Bronchial epithelial cell (primary cell): ENCODE data around the gene ESR1. TPM values are rescaled to one million over a fixed set of nuclear protein-coding genes. Genes with fewer than 3 reads are reported as not detected.
A peak's percentile ranks its signal among the peaks of the same experiment; 100 is the strongest.

Source experiments
- DNase-seq: peaks from one replicate; pipeline ENCODE4 v3.0.0-alpha.2; 2010; ENCODE audit warnings: low read depth
- FAIRE-seq: peaks from 2 replicates; lab custom pipeline; 2011; peaks lifted over from hg19 to GRCh38; lab: Jason Lieb, UNC
- H3K27me3 ChIP-seq: 2 replicates; pipeline ENCODE4 v1.5.1; 2011; ENCODE audit warnings: low read length; ENCODE audit not compliant: control insufficient read depth, insufficient read depth
- H3K36me3 ChIP-seq: 2 replicates; pipeline ENCODE4 v1.5.1; 2011; ENCODE audit warnings: low read length; ENCODE audit not compliant: control insufficient read depth, insufficient read depth
- H3K4me3 ChIP-seq: 2 replicates; pipeline ENCODE4 v1.5.1; 2011; ENCODE audit warnings: mild to moderate bottlenecking, low read depth, low read length, control low read depth
- CTCF ChIP-seq: IDR thresholded peaks from 2 replicates; pipeline ENCODE4 v1.5.1; 2011; ENCODE audit warnings: mild to moderate bottlenecking, moderate library complexity, low read length, control low read depth, inconsistent platforms; ENCODE audit not compliant: insufficient read depth, severe bottlenecking
- total RNA-seq: library from RNA; depleted of rRNA; stranded (reverse); fragments of >200 nt; gene quantifications from 2 replicates; pipeline ENCODE4 v1.2.1, GENCODE V29; 2014

The ESR1 gene
- total RNA-seq, 1 donor from 2014 or later: under 0.01 TPM

- FAIRE-seq (no peak), DNase-seq (peak; percentile 93)
- Histone ChIP-seq H3K27me3 (no peaks in the 10 kb centered on the region), H3K36me3 (no peaks in the 10 kb centered on the region), H3K4me3 (peak overlapping the region; percentile 19)
- peak; percentile 64 for TF ChIP-seq CTCF
These were observed 43.4 kb upstream of the ESR1 start for GRCh38 chr6:151763938-151764680.

DNA sequence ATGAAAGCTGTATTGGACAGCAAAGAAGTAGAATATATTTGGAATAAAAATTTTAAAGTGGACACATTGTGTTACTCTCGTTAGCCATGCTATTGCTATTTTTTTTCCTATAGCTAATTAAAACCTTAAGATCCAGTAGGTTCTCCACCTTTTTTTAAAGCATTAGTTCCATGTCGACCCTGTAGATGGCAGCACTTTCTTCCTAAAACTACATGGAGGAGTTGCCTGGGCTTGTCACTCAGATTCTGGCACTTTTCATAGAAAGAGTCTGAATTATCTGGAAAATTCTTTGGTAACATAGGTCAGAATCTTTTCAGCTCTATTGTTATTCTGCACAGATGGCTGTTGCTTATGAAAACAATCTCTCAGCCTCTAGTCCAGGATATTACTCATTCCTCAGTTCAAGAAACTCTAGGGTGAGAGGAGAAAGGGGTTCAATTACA, 42.0 kb upstream of the ESR1 start:
- peak; percentile 51 for TF ChIP-seq CTCF
- no peak overlapping the region for H3K4me3 ChIP-seq
- FAIRE-seq (no peak), DNase-seq (peak; percentile 91)
- no peaks in the 10 kb centered on the region for H3K27me3 ChIP-seq
- H3K36me3 ChIP-seq: no peaks in the 10 kb centered on the region

- no peak for TF ChIP-seq CTCF
- Histone ChIP-seq H3K27me3 (no peaks in the 10 kb centered on the region), H3K36me3 (no peaks in the 10 kb centered on the region), H3K4me3 (no peak overlapping the region)
- DNase-seq: no peak
- no peak for FAIRE-seq
These were observed 35.0 kb upstream of the ESR1 start for GRCh38 chr6:151772446-151772845.

- DNase-seq (peak; percentile 10), FAIRE-seq (no peak)
- no peaks in the 10 kb centered on the region for H3K27me3 ChIP-seq
- H3K36me3 ChIP-seq: no peaks in the 10 kb centered on the region
- no peak overlapping the region for H3K4me3 ChIP-seq
- TF ChIP-seq CTCF: no peak
These were observed 34.1 kb upstream of the ESR1 start for GRCh38 chr6:151773382-151773781.

- no peak for FAIRE-seq
- H3K4me3 ChIP-seq: no peak overlapping the region
- TF ChIP-seq CTCF: no peak
- no peak for DNase-seq
- H3K27me3 ChIP-seq: no peaks in the 10 kb centered on the region
- no peaks in the 10 kb centered on the region for H3K36me3 ChIP-seq
These were observed 24.9 kb upstream of the ESR1 start for GRCh38 chr6:151782560-151782959.
